ENCODE data around the gene ELOB.

Gene ELOB

GRCh38 chr16:2734844-2735515, 42.1 kb downstream of the ELOB start:
- H3K27ac ChIP-seq: no peak overlapping the region
- no peak for TF ChIP-seq CTCF (conservative IDR thresholded peaks at IDR 0.05)

DNA sequence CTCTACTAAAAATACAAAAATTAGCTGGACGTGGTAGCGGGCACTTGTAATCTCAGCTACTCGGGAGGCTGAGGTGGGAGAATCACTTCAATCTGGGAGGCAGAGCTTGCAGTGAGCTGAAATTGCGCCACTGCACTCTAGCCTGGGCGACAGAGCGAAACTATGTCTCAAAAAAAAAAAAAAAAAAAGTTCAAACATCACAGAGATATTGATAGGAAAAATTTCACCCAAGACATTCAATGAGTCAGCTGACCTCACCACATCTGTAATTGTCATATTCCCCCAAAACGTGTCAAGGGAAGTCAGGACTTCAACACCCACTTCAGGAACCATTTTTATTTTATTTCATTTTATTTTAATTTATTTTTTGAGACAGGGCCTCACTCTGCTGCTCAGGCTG, 49.0 kb downstream of the ELOB start:
- H3K27ac ChIP-seq: no peak overlapping the region
- no peak for TF ChIP-seq ZFX (IDR thresholded peaks at IDR 0.05)
- no peak for TF ChIP-seq CTCF (conservative IDR thresholded peaks at IDR 0.05)

DNA sequence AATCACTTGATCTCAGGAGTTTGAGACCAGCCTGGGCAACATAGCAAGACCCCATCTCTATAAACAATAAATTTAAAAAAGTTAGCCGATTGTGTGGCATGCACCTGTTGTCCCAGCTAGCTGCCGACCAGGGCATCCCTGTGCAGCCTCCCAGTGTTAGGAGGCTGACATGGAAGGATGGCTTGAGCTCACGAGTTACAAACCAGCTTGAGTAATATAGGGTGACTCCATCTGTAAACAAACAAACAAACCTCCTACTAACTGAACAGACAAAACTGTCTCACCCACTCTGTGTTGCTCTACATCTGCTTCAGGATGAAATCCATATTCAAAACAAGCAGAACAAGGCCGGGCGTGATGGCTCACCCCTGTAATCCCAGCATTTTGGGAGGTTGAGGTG, 50.2 kb downstream of the ELOB start:
- H3K27ac ChIP-seq: no peak overlapping the region
- TF ChIP-seq CTCF (conservative IDR thresholded peaks at IDR 0.05): no peak
- no peak for TF ChIP-seq ZFX (IDR thresholded peaks at IDR 0.05)

GRCh38 chr16:2724816-2725348, 52.2 kb downstream of the ELOB start:
- no peak for TF ChIP-seq ZFX (IDR thresholded peaks at IDR 0.05)
- TF ChIP-seq CTCF (conservative IDR thresholded peaks at IDR 0.05): no peak

GRCh38 chr16:2724088-2724676, 52.9 kb downstream of the ELOB start:
- TF ChIP-seq CTCF (conservative IDR thresholded peaks at IDR 0.05): no peak
- TF ChIP-seq ZFX (IDR thresholded peaks at IDR 0.05): no peak
- no peak overlapping the region for H3K27ac ChIP-seq

More at GRCh38 chr16:2724816-2725348, 52.2 kb downstream of the ELOB start:
- no peak overlapping the region for H3K27ac ChIP-seq

DNA sequence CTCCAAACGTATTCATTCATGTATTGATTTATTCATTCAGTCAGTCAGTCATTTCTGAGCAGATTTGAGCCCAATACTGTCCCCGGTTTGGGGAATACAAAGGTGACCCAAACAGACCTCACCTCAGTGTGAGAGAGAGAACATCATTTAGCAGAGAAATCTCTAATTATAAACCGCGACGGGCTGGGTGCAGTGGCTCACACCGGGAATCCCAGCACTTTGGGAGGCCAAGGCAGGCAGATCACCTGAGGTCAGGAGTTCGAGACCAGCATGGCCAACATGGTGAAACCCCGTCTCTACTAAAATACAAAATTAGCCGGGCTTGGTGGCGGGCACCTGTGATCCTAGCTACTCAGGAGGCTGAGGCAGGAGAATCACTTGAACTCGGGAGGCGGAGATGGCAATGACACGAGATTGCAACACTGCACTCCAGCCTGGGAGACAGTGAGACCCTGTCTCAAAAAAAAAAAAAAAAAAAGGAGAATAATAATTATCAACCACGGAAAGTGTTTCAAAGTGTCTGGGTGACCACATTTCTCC, 55.4 kb downstream of the ELOB start:
- 0 out of 2 replicates have a peak, but pooled peaks have one; percentile 40 for TF ChIP-seq CTCF (conservative IDR thresholded peaks at IDR 0.05)
- peak overlapping the region; percentile 98 for H3K27ac ChIP-seq
